HEK293T (cell line): ENCODE measurements around the gene FBXL13.
"Not testable (repeated sequence)": the region's sequence is repeated elsewhere in the genome, so short reads cannot be mapped to it uniquely, and the experiment has no call there.

Source experiments
- CTCF ChIA-PET: fragments of 350-600 bp; formaldehyde crosslinking; extraction: SDS; loops from one replicate; lab custom pipeline; 2021; ENCODE audit warnings: antibody characterized with exemption, inconsistent platforms; lab: Yijun Ruan, JAX
- POLR2A ChIA-PET: fragments of 350-600 bp; formaldehyde crosslinking; extraction: SDS; loops from one replicate; lab custom pipeline; 2020; ENCODE audit warnings: antibody characterized with exemption, inconsistent platforms; lab: Yijun Ruan, JAX
- DNase-seq: peaks from one replicate; pipeline ENCODE4 v3.0.0; 2012; ENCODE audit warnings: mixed read lengths; ENCODE audit errors: extremely low spot score
- ARNT ChIP-seq: fragments of 450-650 bp; IDR thresholded peaks from 2 replicates; pipeline ENCODE4 v1.6.1; 2017; ENCODE audit warnings: mild to moderate bottlenecking
- BHLHE40 ChIP-seq: fragments of 450-650 bp; IDR thresholded peaks from 2 replicates; pipeline ENCODE4 v1.6.1; 2016; ENCODE audit warnings: mild to moderate bottlenecking, moderate library complexity, borderline replicate concordance
- CTBP1 ChIP-seq: fragments of 450-650 bp; IDR thresholded peaks from 2 replicates; pipeline ENCODE4 v1.6.1; 2016; ENCODE audit warnings: borderline replicate concordance
- ELF4 ChIP-seq: fragments of 450-650 bp; IDR thresholded peaks from 2 replicates; pipeline ENCODE4 v1.6.1; 2017; ENCODE audit warnings: antibody characterized with exemption
- FOXA1 ChIP-seq: fragments of 450-650 bp; IDR thresholded peaks from 2 replicates; pipeline ENCODE4 v1.6.1; 2016; ENCODE audit warnings: mild to moderate bottlenecking
- FOXK2 ChIP-seq: fragments of 450-650 bp; IDR thresholded peaks from 2 replicates; pipeline ENCODE4 v1.6.1; 2016; ENCODE audit warnings: mild to moderate bottlenecking
- FOXM1 ChIP-seq: fragments of 450-650 bp; IDR thresholded peaks from 2 replicates; pipeline ENCODE4 v1.6.1; 2017; ENCODE audit warnings: mild to moderate bottlenecking, borderline replicate concordance
- HDGF ChIP-seq: fragments of 450-650 bp; IDR thresholded peaks from 2 replicates; pipeline ENCODE4 v1.6.1; 2017; ENCODE audit warnings: antibody characterized with exemption, borderline replicate concordance
- L3MBTL2 ChIP-seq: fragments of 450-650 bp; conservative IDR thresholded peaks from 2 replicates; pipeline ENCODE4 v1.6.1; 2016; ENCODE audit warnings: mild to moderate bottlenecking
- LEF1 ChIP-seq: fragments of 450-650 bp; IDR thresholded peaks from 2 replicates; pipeline ENCODE4 v1.6.1; 2017; ENCODE audit warnings: mild to moderate bottlenecking, borderline replicate concordance
- NFRKB ChIP-seq: fragments of 450-650 bp; IDR thresholded peaks from 2 replicates; pipeline ENCODE4 v1.6.1; 2016; ENCODE audit warnings: mild to moderate bottlenecking, moderate library complexity
- SP1 ChIP-seq: fragments of 450-650 bp; IDR thresholded peaks from 2 replicates; pipeline ENCODE4 v1.6.1; 2017
- SUZ12 ChIP-seq: fragments of 450-650 bp; IDR thresholded peaks from 2 replicates; pipeline ENCODE4 v1.6.1; 2016; ENCODE audit warnings: mild to moderate bottlenecking
- TARDBP ChIP-seq: fragments of 450-650 bp; IDR thresholded peaks from 2 replicates; pipeline ENCODE4 v1.6.1; 2016
- ZNF384 ChIP-seq: fragments of 450-650 bp; IDR thresholded peaks from 2 replicates; pipeline ENCODE4 v1.6.1; 2016
- TF ChIP-seq, protein P1 (sequence below): fragments of 450-650 bp; IDR thresholded peaks from 2 replicates; pipeline ENCODE4 v1.6.1; 2016

The FBXL13 gene

DNA sequence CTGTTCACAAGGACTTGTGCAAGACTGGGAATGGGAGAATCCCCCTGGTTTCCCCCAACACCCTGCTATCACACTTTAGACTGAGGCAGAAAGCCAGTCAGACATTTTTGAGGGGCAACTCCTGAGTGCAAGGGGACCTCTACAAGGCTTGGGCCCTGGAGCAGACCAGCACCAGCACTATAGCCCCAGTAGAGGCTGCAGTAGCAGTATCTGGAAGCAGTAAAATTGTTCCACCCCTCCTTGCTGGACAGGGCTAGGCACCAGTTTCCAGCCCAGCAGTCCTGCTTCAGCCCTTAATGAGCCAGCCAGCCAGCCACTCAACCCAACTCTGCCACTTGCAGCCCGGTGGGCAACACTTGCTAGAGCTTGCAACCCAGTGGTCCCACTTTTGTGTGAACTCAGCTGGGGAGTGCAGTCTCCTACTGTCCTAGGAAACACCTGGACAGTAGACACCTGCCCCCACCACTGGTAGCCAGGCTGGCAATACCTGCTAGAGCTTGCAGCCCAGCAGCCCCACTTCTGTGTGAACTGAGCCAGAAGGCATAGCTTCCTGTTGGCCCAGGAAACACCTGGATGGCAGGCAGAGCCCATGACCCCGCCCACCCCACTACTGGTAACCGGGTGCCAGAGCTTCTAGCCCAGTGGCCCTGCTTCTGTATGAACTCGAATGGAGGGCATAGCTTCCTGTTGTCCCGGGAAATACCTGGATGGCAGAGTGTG is 65.0 kb downstream of the FBXL13 start:
- ChIA-PET POLR2A (no interaction called here), CTCF (no interaction called here)
- DNase-seq: no peak
- TF ChIP-seq ZNF384: no peak
- no peak for TF ChIP-seq TARDBP
- TF ChIP-seq L3MBTL2: no peak
- TF ChIP-seq FOXA1: no peak
- TF ChIP-seq FOXM1: no peak
- TF ChIP-seq SP1: no peak
- TF ChIP-seq FOXK2: no peak
- TF ChIP-seq SUZ12: no peak
- TF ChIP-seq ELF4: no peak

DNA sequence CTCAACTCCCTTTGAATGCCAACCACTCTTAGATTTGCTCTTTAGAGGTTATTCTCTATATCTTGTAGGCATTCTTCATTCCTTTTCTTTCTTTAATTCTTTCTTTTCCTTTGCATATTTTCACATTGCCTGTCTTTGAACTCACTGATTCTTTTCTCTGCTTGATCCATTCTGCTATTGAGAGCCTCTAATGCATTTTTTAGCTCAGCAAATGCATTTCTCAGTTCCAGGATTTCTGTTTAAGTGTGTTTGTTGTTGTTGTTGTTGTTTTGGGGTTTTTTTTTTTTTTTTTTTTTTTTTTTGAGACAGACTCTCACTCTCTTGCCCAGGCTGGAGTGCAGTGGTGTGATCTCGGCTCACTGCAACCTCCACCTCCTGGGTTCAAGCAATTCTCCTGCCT is 71.6 kb downstream of the FBXL13 start:
- ChIA-PET POLR2A (no interaction called here), CTCF (no interaction called here)
- TF ChIP-seq SP1 (no peak), ZNF384 (no peak)
- TF ChIP-seq, protein P1, sequence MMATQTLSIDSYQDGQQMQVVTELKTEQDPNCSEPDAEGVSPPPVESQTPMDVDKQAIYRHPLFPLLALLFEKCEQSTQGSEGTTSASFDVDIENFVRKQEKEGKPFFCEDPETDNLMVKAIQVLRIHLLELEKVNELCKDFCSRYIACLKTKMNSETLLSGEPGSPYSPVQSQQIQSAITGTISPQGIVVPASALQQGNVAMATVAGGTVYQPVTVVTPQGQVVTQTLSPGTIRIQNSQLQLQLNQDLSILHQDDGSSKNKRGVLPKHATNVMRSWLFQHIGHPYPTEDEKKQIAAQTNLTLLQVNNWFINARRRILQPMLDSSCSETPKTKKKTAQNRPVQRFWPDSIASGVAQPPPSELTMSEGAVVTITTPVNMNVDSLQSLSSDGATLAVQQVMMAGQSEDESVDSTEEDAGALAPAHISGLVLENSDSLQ: no peak
- no peak for DNase-seq

DNA sequence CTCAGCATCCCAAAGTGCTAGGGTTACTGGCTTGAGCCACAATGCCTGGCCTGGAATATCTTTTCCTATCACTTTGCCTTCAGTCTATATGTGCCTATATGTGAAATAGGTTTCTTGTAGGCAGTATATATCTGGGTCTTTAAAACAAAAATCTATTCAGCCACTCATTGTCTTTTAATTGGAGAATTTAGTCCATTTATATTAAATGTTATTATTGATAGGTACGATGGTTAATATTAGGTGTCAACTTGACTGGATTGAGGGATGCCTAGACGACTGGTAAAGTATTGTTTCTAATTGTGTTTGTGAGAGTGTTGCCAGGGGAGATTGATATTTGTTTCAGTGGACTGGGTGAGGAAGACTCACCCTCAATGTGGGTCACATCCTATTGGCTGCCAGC is 73.4 kb downstream of the FBXL13 start:
- POLR2A ChIA-PET: no interaction called here
- CTCF ChIA-PET: no interaction called here
- no peak for DNase-seq
- TF ChIP-seq L3MBTL2 (no peak), SP1 (no peak), ELF4 (no peak)
- TF ChIP-seq, protein P1: no peak

DNA sequence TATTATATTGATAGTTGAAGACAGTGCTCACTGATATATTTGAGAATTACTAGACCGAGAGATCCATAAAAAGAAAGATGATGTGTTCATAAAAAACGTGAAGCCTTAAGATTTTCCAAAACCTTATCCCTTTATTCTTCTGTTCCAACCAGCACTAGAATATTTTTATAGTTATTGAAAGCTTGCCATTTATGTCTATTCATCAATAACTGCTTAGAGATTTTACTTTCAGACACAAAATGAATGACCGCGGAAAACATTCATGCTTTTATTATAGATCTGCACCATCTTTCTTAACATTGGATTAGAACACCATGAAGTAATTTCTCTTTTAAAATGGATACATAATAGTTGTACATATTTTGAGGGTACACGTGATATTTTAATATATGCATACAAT is 77.6 kb downstream of the FBXL13 start:
- TF ChIP-seq HDGF: no peak
- no peak for TF ChIP-seq FOXK2
- no peak for TF ChIP-seq FOXM1
- TF ChIP-seq LEF1: no peak
- no peak for TF ChIP-seq SP1
- no peak for TF ChIP-seq L3MBTL2
- TF ChIP-seq ARNT: no peak
- no peak for TF ChIP-seq ZNF384
- no peak for TF ChIP-seq SUZ12
- no peak for TF ChIP-seq ELF4
- no peak for TF ChIP-seq CTBP1
- no peak for TF ChIP-seq BHLHE40
- TF ChIP-seq NFRKB: no peak
- TF ChIP-seq FOXA1: no peak
- TF ChIP-seq TARDBP: no peak
- TF ChIP-seq, protein P1: no peak
- DNase-seq: no peak
- POLR2A ChIA-PET: no interaction called here
- CTCF ChIA-PET: no interaction called here

DNA sequence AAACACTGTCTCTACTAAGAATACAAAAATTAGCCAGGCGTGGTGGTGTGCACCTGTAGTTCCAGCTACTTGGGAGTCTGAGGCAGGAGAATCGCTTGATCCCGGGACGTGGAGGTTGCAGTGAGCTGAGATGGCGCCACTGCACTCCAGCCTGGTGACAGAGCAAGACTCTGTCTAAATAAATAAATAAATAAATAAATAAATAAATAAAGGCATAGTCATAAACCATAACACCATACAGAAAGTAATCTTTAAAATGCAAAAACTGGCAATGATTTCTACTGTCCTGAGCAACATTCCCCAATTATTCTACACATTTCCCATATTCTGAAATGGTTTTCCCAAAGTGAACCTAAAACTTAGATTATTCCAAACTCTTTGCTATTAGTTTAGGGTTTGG is 79.0 kb downstream of the FBXL13 start:
- POLR2A ChIA-PET: not testable (repeated sequence)

DNA sequence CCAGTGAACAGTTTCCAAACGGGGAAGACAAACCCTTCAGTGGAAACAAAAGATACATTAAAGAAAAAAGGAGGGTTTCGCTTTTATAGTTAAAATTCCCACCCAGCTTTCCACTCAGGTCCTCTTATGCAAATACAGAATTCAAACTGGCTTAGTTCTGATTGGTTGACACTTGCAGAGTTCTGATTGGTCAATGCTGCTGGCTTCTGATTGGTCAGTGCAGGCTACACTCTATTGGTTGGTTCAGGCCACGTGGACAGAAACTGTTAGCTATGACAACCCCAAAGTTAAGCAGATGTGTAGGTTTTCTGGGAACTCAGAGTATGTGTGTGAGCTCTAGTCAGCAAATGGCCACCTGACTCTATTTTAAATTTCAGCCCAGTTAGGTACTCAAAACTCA is 80.0 kb downstream of the FBXL13 start:
- ChIA-PET CTCF (no interaction called here), POLR2A (no interaction called here)
- no peak for DNase-seq
- TF ChIP-seq CTBP1: no peak
- TF ChIP-seq NFRKB: no peak
- TF ChIP-seq ZNF384: no peak
- TF ChIP-seq TARDBP: no peak
- no peak for TF ChIP-seq FOXK2
- TF ChIP-seq FOXA1: no peak
- TF ChIP-seq ELF4: no peak
- no peak for TF ChIP-seq FOXM1
- no peak for TF ChIP-seq LEF1
- no peak for TF ChIP-seq SUZ12

More for the DNA sequence above, 79.0 kb downstream of the FBXL13 start:
- CTCF ChIA-PET, DNase-seq: not testable (repeated sequence)

DNA sequence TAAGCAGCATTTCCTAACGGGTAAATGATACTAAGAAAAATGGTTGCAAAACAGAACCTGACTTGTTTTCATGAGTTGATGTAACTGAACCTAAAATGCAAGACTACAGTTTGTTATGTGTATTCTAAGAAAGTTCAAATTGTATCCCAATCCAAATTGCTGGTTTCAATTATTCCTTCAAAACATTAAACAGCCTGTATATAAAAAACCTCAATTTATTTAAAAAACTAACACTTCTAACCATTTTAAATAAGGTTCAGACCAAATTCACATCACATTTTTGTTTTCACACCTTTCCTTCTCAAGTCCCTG is 80.9 kb downstream of the FBXL13 start:
- TF ChIP-seq LEF1: no peak
- TF ChIP-seq FOXK2: no peak
- TF ChIP-seq TARDBP: no peak
- no peak for TF ChIP-seq ARNT
- TF ChIP-seq BHLHE40: no peak
- TF ChIP-seq, protein P1: no peak
- TF ChIP-seq L3MBTL2: no peak
- no peak for TF ChIP-seq HDGF
- no peak for TF ChIP-seq NFRKB
- TF ChIP-seq SUZ12: no peak
- TF ChIP-seq FOXA1: no peak
- no peak for TF ChIP-seq FOXM1
- CTCF ChIA-PET: no interaction called here
- POLR2A ChIA-PET: no interaction called here
- DNase-seq: no peak
